K562 (cell line): ENCODE results near the gene SLC26A8. TPM values are rescaled to one million over a fixed set of nuclear protein-coding genes. Genes with fewer than 3 reads are reported as not detected.
A peak's percentile ranks its signal among the peaks of the same experiment; 100 is the strongest.
"Not testable (repeated sequence)": the region's sequence is repeated elsewhere in the genome, so short reads cannot be mapped to it uniquely, and the experiment has no call there.

Experiments used
- ATAC-seq: fragments of 200-7000 bp; cut with Tn5 transposase; 3 replicates; pipeline ENCODE4 v1.9.1; 2020; ENCODE audit warnings: moderate library complexity
- BruUV-seq: library from RNA; stranded (reverse); fragments of 400-500 nt; replicated peaks from 2 replicates; lab custom pipeline; 2021; lab: Mats Ljungman, UMichigan
- CTCF ChIA-PET: fragments of 300-600 bp; formaldehyde crosslinking; extraction: SDS; loops from one replicate; lab custom pipeline; 2021; ENCODE audit warnings: low intra/inter-chr PET ratio; lab: Yijun Ruan, JAX
- POLR2A ChIA-PET: fragments of 300-600, 350-650 bp; sonication (Branson Sonifier 250); formaldehyde crosslinking; extraction: SDS; loops from one replicate; lab custom pipeline; 2021; ENCODE audit warnings: antibody characterized with exemption, inconsistent platforms; lab: Yijun Ruan, JAX
- DNase-seq, 4 experiments: peaks; one replicate each; pipeline versions ENCODE4 v3.0.0 to v3.0.0-alpha.2; 2011 to 2018; ENCODE audit warnings: low spot score in 3 of 4, mixed read lengths in 3 of 4; ENCODE audit errors: extremely low read depth in 1 of 4
- FAIRE-seq: peaks from 2 replicates; lab custom pipeline; 2011; peaks lifted over from hg19 to GRCh38; lab: Jason Lieb, UNC
- H2AFZ ChIP-seq: 2 replicates; pipeline ENCODE4 v1.6.0; 2011; ENCODE audit warnings: low read depth, low read length, control low read depth, inconsistent platforms
- H3K27ac ChIP-seq: fragments of 200-600 bp; 3 replicates; pipeline ENCODE4 v1.8.0; 2011; ENCODE audit warnings: low read depth, mild to moderate bottlenecking, control low read depth, inconsistent platforms, low read length, moderate library complexity, mixed read lengths; ENCODE audit errors: extremely low read depth
- H3K27me3 ChIP-seq, 2 experiments: fragments of 300-600 bp in 1 of 2; 2 replicates in 1 of 2; 3 replicates in 1 of 2; pipeline versions ENCODE4 v1.6.0 to v1.8.0; 2011; ENCODE audit warnings: inconsistent platforms in 2 of 2, low read length in 2 of 2, mild to moderate bottlenecking in 1 of 2, mixed read lengths in 1 of 2, moderate library complexity in 1 of 2; ENCODE audit not compliant: control insufficient read depth in 2 of 2, insufficient read depth in 2 of 2
- H3K36me3 ChIP-seq: fragments of 300-600 bp; 3 replicates; pipeline ENCODE4 v1.8.0; 2011; ENCODE audit warnings: mild to moderate bottlenecking, low read length, inconsistent platforms; ENCODE audit not compliant: control insufficient read depth, insufficient read depth
- H3K4me1 ChIP-seq, 2 experiments: fragments of 200-600 bp in 1 of 2; replicated peaks in 1 of 2; 2 replicates in 1 of 2; 3 replicates in 1 of 2; pipeline versions ENCODE4 v1.5.1 to v1.8.0; 2011; ENCODE audit warnings: inconsistent platforms in 2 of 2, low read length in 2 of 2, mild to moderate bottlenecking in 1 of 2, mixed read lengths in 1 of 2, moderate library complexity in 1 of 2; ENCODE audit not compliant: control insufficient read depth in 2 of 2, insufficient read depth in 2 of 2
- H3K4me2 ChIP-seq: 2 replicates; pipeline ENCODE4 v1.6.1; 2011; ENCODE audit warnings: low read length, control low read depth, inconsistent platforms, mixed read lengths; ENCODE audit not compliant: insufficient read depth
- H3K4me3 ChIP-seq: fragments of 200-600 bp; sonication (generic), shearing (Covaris generic); 2 replicates; pipeline ENCODE4 v1.5.1; 2016; ENCODE audit warnings: control low read depth, inconsistent platforms
- H3K79me2 ChIP-seq: fragments of 200-600 bp; 3 replicates; pipeline ENCODE4 v1.8.0; 2011; ENCODE audit warnings: low read length, inconsistent platforms; ENCODE audit not compliant: control insufficient read depth, insufficient read depth
- H3K9ac ChIP-seq, 2 experiments: 2 replicates each; pipeline versions ENCODE4 v1.6.0 to v1.6.1; 2011; ENCODE audit warnings: low read depth in 2 of 2, low read length in 2 of 2, control low read depth in 1 of 2, inconsistent platforms in 1 of 2, mild to moderate bottlenecking in 1 of 2, mixed read lengths in 1 of 2; ENCODE audit not compliant: insufficient read depth in 1 of 2
- H3K9me1 ChIP-seq: one replicate; pipeline ENCODE4 v1.6.0; 2011; ENCODE audit warnings: inconsistent platforms, mild to moderate bottlenecking, low read length, moderate library complexity; ENCODE audit not compliant: control insufficient read depth, insufficient read depth
- H3K9me3 ChIP-seq: replicated peaks from 2 replicates; pipeline ENCODE4 v1.5.1; 2011; ENCODE audit warnings: low read depth, low read length, inconsistent platforms; ENCODE audit not compliant: control insufficient read depth, insufficient read depth
- H4K20me1 ChIP-seq: replicated peaks from 2 replicates; pipeline ENCODE4 v1.6.1; 2011; ENCODE audit warnings: low read length, inconsistent platforms, mixed read lengths; ENCODE audit not compliant: control insufficient read depth, insufficient read depth
- MTF1 ChIP-seq: fragments of 250-450 bp; sonication (Bioruptor Pico); IDR thresholded peaks from 2 replicates; pipeline ENCODE4 v1.9.0; 2021; ENCODE audit warnings: moderate library complexity, mild to moderate bottlenecking, inconsistent platforms, borderline replicate concordance
- WGBS: fragments of 100-300 bp; shearing (Covaris generic); methylation state at CpG from one replicate; pipeline ENCODE4 v1.1.6; 2016; ENCODE audit warnings: low coverage, mixed read lengths; ENCODE audit not compliant: insufficient coverage; ENCODE audit errors: missing lambda C conversion rate; 5-methylcytosine and 5-hydroxymethylcytosine counted together
- in situ Hi-C: fragments of 300-500 bp; cut with MboI; formaldehyde crosslinking; loops from 4 replicates; pipeline ENCODE4 v1.15.0; 2018; ENCODE audit warnings: inconsistent platforms, mixed read lengths
- intact Hi-C: fragments of 100-400 bp; cut with micrococcal nuclease; formaldehyde crosslinking; loops from 2 replicates; pipeline ENCODE4 v1.14.2; 2022
- polyA plus RNA-seq, 8 experiments: library from polyadenylated mRNA; depleted of rRNA in 4 of 8; stranded (reverse) in 5 of 8; unstranded in 3 of 8; fragments of >200 nt; fragmentation: Nextera tagmentation in 2 of 8; fragmentation: Illumina TruSeq in 1 of 8; extraction: Ambion mirVana in 2 of 8; extraction: Trizol in 1 of 8; gene quantifications; 2 replicates each; pipeline versions ENCODE4 v1.2.1 to v1.2.3, GENCODE V29; 2011 to 2014; ENCODE audit warnings: inconsistent platforms in 1 of 8, missing spikeins in 1 of 8
- total RNA-seq, 7 experiments: library from RNA; depleted of rRNA in 6 of 7; stranded (reverse); fragments of >200 nt in 6 of 7; fragmentation: Illumina TruSeq in 2 of 7; extraction: Trizol in 2 of 7; gene quantifications; 2 replicates each; pipeline versions ENCODE4 v1.2.1 to v1.2.3, GENCODE V29; 2011 to 2021; ENCODE audit warnings: low replicate concordance in 1 of 7
- TF ChIP-seq, protein P1 (sequence below): fragments of 450-650 bp; IDR thresholded peaks from 2 replicates; pipeline ENCODE4 v1.6.1; 2018; ENCODE audit not compliant: partially characterized antibody

The SLC26A8 gene
- total and polyA plus RNA-seq, 9 of the 15 experiments (the other 6 are each of a cell fraction or from before 2014, with no cell fraction given), result not detected

GRCh38 chr6:35911871-35912653 lies 112.4 kb downstream of the SLC26A8 start (continued):
- TF ChIP-seq MTF1 (CRISPR knock-in tag), result no peak
- TF ChIP-seq, all 486 proteins: peak for 0

DNA sequence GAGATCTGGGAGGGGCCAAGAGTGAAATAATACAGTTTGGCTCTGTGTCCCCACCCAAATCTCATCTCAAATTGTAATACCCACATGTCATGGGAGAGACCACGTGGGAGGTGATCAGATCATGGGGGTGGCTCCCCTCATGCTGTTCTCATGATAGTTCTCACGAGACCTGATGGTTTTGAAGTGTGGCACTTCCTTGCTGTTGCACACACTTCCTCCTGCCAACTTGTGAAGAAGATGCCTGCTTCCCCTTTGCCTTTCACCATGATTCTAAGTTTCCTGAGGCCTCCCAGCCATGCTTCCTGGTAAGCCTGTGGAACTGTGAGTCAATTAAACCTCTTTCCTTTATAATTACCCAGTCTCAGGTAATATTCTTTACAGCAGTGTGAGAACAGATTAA lies 114.9 kb downstream of the SLC26A8 start:
- WGBS, result 97% methylated on average over 2 of the region's 2 CpGs

More for the DNA sequence above, 114.9 kb downstream of the SLC26A8 start:
- H3K27ac ChIP-seq, ATAC-seq, H3K9me1 ChIP-seq, DNase-seq, in situ Hi-C loops, H3K27me3 ChIP-seq, BruUV-seq, CTCF ChIA-PET, intact Hi-C loops, H2AFZ ChIP-seq, H3K4me2 ChIP-seq, H3K9ac ChIP-seq, FAIRE-seq, H4K20me1 ChIP-seq, H3K4me1 ChIP-seq, H3K4me3 ChIP-seq: not testable (repeated sequence)
- H3K79me2 ChIP-seq, result peaks cover 98% of the 10 kb centered on the region
- POLR2A ChIA-PET, result interaction anchor here (1.1 to 1.3 kb wide), 2 partner anchors 16 to 28 kb away, joined by 3 to 4 read pairs; no protein-coding TSS in a partner anchor
- TF ChIP-seq, protein P1, sequence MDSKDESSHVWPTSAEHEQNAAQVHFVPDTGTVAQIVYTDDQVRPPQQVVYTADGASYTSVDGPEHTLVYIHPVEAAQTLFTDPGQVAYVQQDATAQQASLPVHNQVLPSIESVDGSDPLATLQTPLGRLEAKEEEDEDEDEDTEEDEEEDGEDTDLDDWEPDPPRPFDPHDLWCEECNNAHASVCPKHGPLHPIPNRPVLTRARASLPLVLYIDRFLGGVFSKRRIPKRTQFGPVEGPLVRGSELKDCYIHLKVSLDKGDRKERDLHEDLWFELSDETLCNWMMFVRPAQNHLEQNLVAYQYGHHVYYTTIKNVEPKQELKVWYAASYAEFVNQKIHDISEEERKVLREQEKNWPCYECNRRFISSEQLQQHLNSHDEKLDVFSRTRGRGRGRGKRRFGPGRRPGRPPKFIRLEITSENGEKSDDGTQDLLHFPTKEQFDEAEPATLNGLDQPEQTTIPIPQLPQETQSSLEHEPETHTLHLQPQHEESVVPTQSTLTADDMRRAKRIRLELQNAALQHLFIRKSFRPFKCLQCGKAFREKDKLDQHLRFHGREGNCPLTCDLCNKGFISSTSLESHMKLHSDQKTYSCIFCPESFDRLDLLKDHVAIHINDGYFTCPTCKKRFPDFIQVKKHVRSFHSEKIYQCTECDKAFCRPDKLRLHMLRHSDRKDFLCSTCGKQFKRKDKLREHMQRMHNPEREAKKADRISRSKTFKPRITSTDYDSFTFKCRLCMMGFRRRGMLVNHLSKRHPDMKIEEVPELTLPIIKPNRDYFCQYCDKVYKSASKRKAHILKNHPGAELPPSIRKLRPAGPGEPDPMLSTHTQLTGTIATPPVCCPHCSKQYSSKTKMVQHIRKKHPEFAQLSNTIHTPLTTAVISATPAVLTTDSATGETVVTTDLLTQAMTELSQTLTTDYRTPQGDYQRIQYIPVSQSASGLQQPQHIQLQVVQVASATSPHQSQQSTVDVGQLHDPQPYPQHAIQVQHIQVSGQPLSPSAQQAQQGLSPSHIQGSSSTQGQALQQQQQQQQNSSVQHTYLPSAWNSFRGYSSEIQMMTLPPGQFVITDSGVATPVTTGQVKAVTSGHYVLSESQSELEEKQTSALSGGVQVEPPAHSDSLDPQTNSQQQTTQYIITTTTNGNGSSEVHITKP, result peak; percentile 33
- H3K9me3 ChIP-seq, result peaks cover 30% of the 10 kb centered on the region
- H3K36me3 ChIP-seq, result peaks cover 93% of the 10 kb centered on the region
